HG03135 (cell line): ENCODE measurements around the gene TEAD1.

Experiments used
- ATAC-seq: cut with Tn5 transposase; IDR thresholded peaks from one replicate; pipeline ENCODE4 v1.9.1; 2021; ENCODE audit warnings: mild to moderate bottlenecking, moderate library complexity; ENCODE audit not compliant: unreplicated experiment

The TEAD1 gene

GRCh38 chr11:12925520-12925919 is 251.3 kb downstream of the TEAD1 start:
- no peak for ATAC-seq

GRCh38 chr11:12927221-12927620 is 253.0 kb downstream of the TEAD1 start:
- ATAC-seq, result no peak

GRCh38 chr11:12927886-12928285 is 253.7 kb downstream of the TEAD1 start:
- ATAC-seq, result no peak

- no peak for ATAC-seq
These were observed 256.6 kb downstream of the TEAD1 start for GRCh38 chr11:12930850-12931249.

GRCh38 chr11:12932485-12932884 is 258.3 kb downstream of the TEAD1 start:
- ATAC-seq, result no peak

GRCh38 chr11:12936200-12936599 is 262.0 kb downstream of the TEAD1 start:
- no peak for ATAC-seq

- ATAC-seq, result no peak
These were observed 264.5 kb downstream of the TEAD1 start for GRCh38 chr11:12938590-12939247.

GRCh38 chr11:12941671-12942070 is 267.4 kb downstream of the TEAD1 start:
- no peak for ATAC-seq

- no peak for ATAC-seq
These were observed 267.9 kb downstream of the TEAD1 start for GRCh38 chr11:12942157-12942556.

- no peak for ATAC-seq
These were observed 269.1 kb downstream of the TEAD1 start for GRCh38 chr11:12943311-12943710.

- no peak for ATAC-seq
These were observed 270.7 kb downstream of the TEAD1 start for GRCh38 chr11:12944889-12945288.

- ATAC-seq, result no peak
These were observed 275.2 kb downstream of the TEAD1 start for GRCh38 chr11:12949453-12949852.

GRCh38 chr11:12950670-12951069 is 276.4 kb downstream of the TEAD1 start:
- no peak for ATAC-seq

GRCh38 chr11:12951376-12951775 is 277.2 kb downstream of the TEAD1 start:
- no peak for ATAC-seq

- ATAC-seq, result no peak
These were observed 277.9 kb downstream of the TEAD1 start for GRCh38 chr11:12952094-12952493.

- no peak for ATAC-seq
These were observed 284.8 kb downstream of the TEAD1 start for GRCh38 chr11:12958986-12959385.

- no peak for ATAC-seq
These were observed 287.4 kb downstream of the TEAD1 start for GRCh38 chr11:12961615-12962014.

GRCh38 chr11:12962306-12962705 is 288.1 kb downstream of the TEAD1 start:
- ATAC-seq, result no peak

- no peak for ATAC-seq
These were observed 288.8 kb downstream of the TEAD1 start for GRCh38 chr11:12963051-12963450.

- ATAC-seq, result peak; percentile 76
These were observed 289.7 kb downstream of the TEAD1 start for GRCh38 chr11:12963792-12964536.

- ATAC-seq, result no peak
These were observed 290.4 kb downstream of the TEAD1 start for GRCh38 chr11:12964650-12965049.

GRCh38 chr11:12966002-12966401 is 291.8 kb downstream of the TEAD1 start:
- ATAC-seq, result no peak

- no peak for ATAC-seq
These were observed 293.9 kb downstream of the TEAD1 start for GRCh38 chr11:12968101-12968500.
